Lung (tissue), 12 donors: ENCODE measurements around the gene SMYD2. TPM values are rescaled to one million over a fixed set of nuclear protein-coding genes. Genes with fewer than 3 reads are reported as not detected.

ENCODE experiments used
- ATAC-seq: fragments of 200-7000 bp; cut with Tn5 transposase; one replicate; pipeline ENCODE4 v1.9.1; 2020; ENCODE audit warnings: moderate number of reproducible peaks; ENCODE audit not compliant: insufficient read depth, low FRiP score
- DNase-seq, 3 donors: peaks; one replicate each; pipeline ENCODE4 v3.0.0-alpha.2; 2013 to 2017
- H3K27ac ChIP-seq, 2 donors: one replicate each; pipeline ENCODE4 v1.5.1; 2013; ENCODE audit warnings: mild to moderate bottlenecking in 2 of 2, moderate library complexity in 2 of 2, control low read depth in 1 of 2, inconsistent platforms in 1 of 2, low read depth in 1 of 2, low read length in 1 of 2
- H3K27me3 ChIP-seq, 3 donors: one replicate each; pipeline ENCODE4 v1.5.1; 2013; ENCODE audit warnings: low read length in 2 of 3; ENCODE audit not compliant: control insufficient read depth in 3 of 3, insufficient read depth in 3 of 3
- H3K36me3 ChIP-seq, 4 donors: one replicate each; pipeline ENCODE4 v1.5.1; 2013; ENCODE audit warnings: low read length in 4 of 4, mild to moderate bottlenecking in 1 of 4, moderate library complexity in 1 of 4; ENCODE audit not compliant: control insufficient read depth in 4 of 4, insufficient read depth in 4 of 4
- H3K4me1 ChIP-seq, 5 donors: one replicate each; pipeline ENCODE4 v1.5.1; 2013; ENCODE audit warnings: low read length in 5 of 5, mild to moderate bottlenecking in 2 of 5, moderate library complexity in 1 of 5; ENCODE audit not compliant: control insufficient read depth in 5 of 5, insufficient read depth in 5 of 5
- H3K4me3 ChIP-seq: one replicate; pipeline ENCODE4 v1.5.1; 2013; ENCODE audit warnings: mild to moderate bottlenecking, control low read depth, moderate library complexity
- H3K9ac ChIP-seq, 2 donors: one replicate each; pipeline ENCODE4 v1.5.1; 2013; ENCODE audit warnings: low read length in 2 of 2, control low read depth in 1 of 2; ENCODE audit not compliant: insufficient read depth in 1 of 2
- H3K9me3 ChIP-seq, 4 donors: one replicate each; pipeline ENCODE4 v1.5.1; 2013; ENCODE audit warnings: low read length in 3 of 4, mild to moderate bottlenecking in 1 of 4, moderate library complexity in 1 of 4; ENCODE audit not compliant: control insufficient read depth in 4 of 4, insufficient read depth in 3 of 4
- WGBS, 2 donors: extraction: QIAGEN DNeasy Blood & Tissue Kit; methylation state at CpG; one replicate each; pipeline ENCODE4 v1.1.7; 2013; 5-methylcytosine and 5-hydroxymethylcytosine counted together
- polyA plus RNA-seq, 2 donors: library from polyadenylated mRNA; stranded (reverse); fragments of 200-250 nt; gene quantifications; one replicate each; pipeline ENCODE4 v1.2.1, GENCODE V29; 2013
- total RNA-seq, 2 donors: library from RNA; depleted of rRNA in 1 of 2; stranded (reverse); fragments of >200 nt in 1 of 2; gene quantifications; one replicate each; pipeline ENCODE4 v1.2.1, GENCODE V29; 2014 to 2021
- TF ChIP-seq, protein P1 (sequence below): IDR thresholded peaks from 2 replicates; pipeline ENCODE4 v1.5.1; 2012; ENCODE audit warnings: mild to moderate bottlenecking; ENCODE audit errors: control extremely low read depth, extremely low read depth
- donor health status: control.
- donor health status: control.
- donor health status: Bipolar disorder and iron deficiency.
- donor health status: healthy.
- donor health status: DM: yes; HTN: yes; CAD: no.

SMYD2 gene
- total and polyA plus RNA-seq, 4 donors, result 20.6 to 48.6 (median 28.2) TPM

DNA sequence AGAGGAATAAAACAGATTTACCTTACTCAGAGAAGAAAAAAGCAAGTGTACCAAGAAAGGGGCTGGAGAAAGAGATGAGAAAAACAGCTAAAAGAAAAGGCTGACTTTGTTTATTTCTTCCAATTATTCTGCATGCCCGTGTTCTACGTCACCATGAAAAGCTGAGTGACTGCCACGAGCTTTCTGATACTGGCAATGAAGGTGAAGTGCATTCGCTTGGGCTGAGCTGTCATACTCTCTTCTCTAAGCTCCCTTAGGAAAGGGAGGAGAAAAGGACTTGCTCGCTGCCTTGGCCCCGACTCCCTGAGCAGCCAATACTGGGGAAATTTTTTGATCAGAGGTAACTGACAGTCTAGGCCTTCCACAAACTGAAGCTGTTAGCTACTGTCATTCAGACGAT is 105.4 kb downstream of the SMYD2 start:
- Histone ChIP-seq H3K4me1 (no peaks in the 10 kb centered on the region), H3K36me3 (peaks cover 8 to 27% (median 14%) of the 10 kb centered on the region in 4 donors), H3K4me3 (no peak overlapping the region), H3K9ac (no peak overlapping the region), H3K27me3 (no peaks in the 10 kb centered on the region), H3K9me3 (no peaks in the 10 kb centered on the region), H3K27ac (no peak overlapping the region)
- TF ChIP-seq, protein P1, sequence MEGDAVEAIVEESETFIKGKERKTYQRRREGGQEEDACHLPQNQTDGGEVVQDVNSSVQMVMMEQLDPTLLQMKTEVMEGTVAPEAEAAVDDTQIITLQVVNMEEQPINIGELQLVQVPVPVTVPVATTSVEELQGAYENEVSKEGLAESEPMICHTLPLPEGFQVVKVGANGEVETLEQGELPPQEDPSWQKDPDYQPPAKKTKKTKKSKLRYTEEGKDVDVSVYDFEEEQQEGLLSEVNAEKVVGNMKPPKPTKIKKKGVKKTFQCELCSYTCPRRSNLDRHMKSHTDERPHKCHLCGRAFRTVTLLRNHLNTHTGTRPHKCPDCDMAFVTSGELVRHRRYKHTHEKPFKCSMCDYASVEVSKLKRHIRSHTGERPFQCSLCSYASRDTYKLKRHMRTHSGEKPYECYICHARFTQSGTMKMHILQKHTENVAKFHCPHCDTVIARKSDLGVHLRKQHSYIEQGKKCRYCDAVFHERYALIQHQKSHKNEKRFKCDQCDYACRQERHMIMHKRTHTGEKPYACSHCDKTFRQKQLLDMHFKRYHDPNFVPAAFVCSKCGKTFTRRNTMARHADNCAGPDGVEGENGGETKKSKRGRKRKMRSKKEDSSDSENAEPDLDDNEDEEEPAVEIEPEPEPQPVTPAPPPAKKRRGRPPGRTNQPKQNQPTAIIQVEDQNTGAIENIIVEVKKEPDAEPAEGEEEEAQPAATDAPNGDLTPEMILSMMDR, result no peak
- no peak for ATAC-seq
- 93 to 95% methylated on average over 7 of the region's 7 CpGs for whole genome bisulfite sequencing, 2 donors
- no peak for DNase-seq
